ENCODE results near the gene LRP1B.

- TF ChIP-seq CTCF (IDR thresholded peaks at IDR 0.05; ENCODE audit: low read length): no peak
- TF ChIP-seq EZH2 (optimal IDR thresholded peaks at IDR 0.05; ENCODE audit: low read depth, low read length): no peak
- no peak for TF ChIP-seq EZH2phosphoT487 (IDR thresholded peaks at IDR 0.05; ENCODE audit: low read length)
Observed at GRCh38 chr2:142119347-142119746, 11.5 kb downstream of the LRP1B start.
